Mesothelial cell of epicardium (in vitro differentiated cells): Measurements from ENCODE around the gene NEDD4. TPM values are rescaled to one million over a fixed set of nuclear protein-coding genes. Genes with fewer than 3 reads are reported as not detected.

Experiments used
- DNase-seq, 2 experiments: peaks; one replicate each; pipeline ENCODE4 v3.0.0; 2021; ENCODE audit warnings: low spot score in 2 of 2; ENCODE audit not compliant: unreplicated experiment in 2 of 2
- H3K27ac Mint-ChIP-seq: 2 replicates; pipeline ENCODE4 v1.8.0; 2021; ENCODE audit warnings: mixed read lengths
- H3K27me3 Mint-ChIP-seq: 2 replicates; pipeline ENCODE4 v1.8.0; 2021; ENCODE audit warnings: low read depth, mixed read lengths
- H3K36me3 Mint-ChIP-seq: 2 replicates; pipeline ENCODE4 v1.8.0; 2021; ENCODE audit warnings: mixed read lengths
- H3K4me1 Mint-ChIP-seq: 2 replicates; pipeline ENCODE4 v1.8.0; 2021; ENCODE audit warnings: mixed read lengths
- H3K4me3 Mint-ChIP-seq: 2 replicates; pipeline ENCODE4 v1.8.0; 2021; ENCODE audit warnings: mild to moderate bottlenecking, moderate library complexity, mixed read lengths
- H3K9me3 Mint-ChIP-seq: 2 replicates; pipeline ENCODE4 v1.8.0; 2021; ENCODE audit warnings: mixed read lengths
- total RNA-seq: library from RNA; stranded (reverse); gene quantifications from 3 replicates; pipeline ENCODE4 v1.2.1, GENCODE V29; 2021
- TF ChIP-seq, protein P1 (sequence below): fragments of 200-600 bp; sonication (generic); IDR thresholded peaks from one replicate; pipeline ENCODE4 v1.5.0; 2021; ENCODE audit warnings: antibody characterized with exemption; ENCODE audit not compliant: unreplicated experiment

Gene NEDD4
- total RNA-seq = 42.5 to 45.8 TPM (median 45.6 TPM) in 3 replicates

DNA sequence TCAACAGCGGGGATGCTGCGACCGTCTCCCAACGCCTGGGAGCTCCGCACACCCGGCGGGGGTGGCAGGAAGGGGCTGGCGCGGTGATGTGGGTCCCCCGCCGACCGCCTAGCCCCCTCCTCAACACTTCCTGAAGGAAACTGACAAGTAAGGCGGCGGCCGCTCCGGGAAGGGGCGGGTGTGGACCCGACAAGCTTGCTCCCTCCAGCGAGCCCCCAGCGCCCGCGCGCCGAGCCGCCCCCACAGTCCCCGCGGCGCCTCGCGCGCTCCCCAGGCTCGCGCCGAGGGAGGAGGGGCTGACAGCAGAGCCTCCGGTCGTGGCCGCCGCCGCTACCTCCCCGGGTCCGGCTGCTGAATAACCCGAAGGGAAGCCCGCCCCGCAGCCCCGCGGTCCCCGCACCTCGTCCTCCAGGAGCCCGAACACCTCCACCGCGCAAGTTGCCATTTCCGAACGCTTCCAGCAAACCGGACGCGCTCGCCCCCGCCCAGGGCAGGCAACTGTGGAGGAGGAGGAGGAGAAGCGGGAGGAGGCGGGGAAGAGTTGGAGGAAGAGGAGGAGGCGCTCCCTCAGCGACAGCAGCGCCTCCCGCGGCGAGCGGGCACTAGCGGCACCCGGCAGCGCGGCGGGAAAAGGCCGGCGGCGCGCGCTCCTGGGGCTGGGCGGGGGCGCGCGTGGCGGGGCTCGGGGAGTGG is at the start of gene NEDD4:
NEDD4 (minus strand) TSS at position 502 of the 693 bp plus-strand sequence; CDS start at position 445, 57 bp downstream.
- TF ChIP-seq, protein P1, sequence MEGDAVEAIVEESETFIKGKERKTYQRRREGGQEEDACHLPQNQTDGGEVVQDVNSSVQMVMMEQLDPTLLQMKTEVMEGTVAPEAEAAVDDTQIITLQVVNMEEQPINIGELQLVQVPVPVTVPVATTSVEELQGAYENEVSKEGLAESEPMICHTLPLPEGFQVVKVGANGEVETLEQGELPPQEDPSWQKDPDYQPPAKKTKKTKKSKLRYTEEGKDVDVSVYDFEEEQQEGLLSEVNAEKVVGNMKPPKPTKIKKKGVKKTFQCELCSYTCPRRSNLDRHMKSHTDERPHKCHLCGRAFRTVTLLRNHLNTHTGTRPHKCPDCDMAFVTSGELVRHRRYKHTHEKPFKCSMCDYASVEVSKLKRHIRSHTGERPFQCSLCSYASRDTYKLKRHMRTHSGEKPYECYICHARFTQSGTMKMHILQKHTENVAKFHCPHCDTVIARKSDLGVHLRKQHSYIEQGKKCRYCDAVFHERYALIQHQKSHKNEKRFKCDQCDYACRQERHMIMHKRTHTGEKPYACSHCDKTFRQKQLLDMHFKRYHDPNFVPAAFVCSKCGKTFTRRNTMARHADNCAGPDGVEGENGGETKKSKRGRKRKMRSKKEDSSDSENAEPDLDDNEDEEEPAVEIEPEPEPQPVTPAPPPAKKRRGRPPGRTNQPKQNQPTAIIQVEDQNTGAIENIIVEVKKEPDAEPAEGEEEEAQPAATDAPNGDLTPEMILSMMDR = no peak

DNA sequence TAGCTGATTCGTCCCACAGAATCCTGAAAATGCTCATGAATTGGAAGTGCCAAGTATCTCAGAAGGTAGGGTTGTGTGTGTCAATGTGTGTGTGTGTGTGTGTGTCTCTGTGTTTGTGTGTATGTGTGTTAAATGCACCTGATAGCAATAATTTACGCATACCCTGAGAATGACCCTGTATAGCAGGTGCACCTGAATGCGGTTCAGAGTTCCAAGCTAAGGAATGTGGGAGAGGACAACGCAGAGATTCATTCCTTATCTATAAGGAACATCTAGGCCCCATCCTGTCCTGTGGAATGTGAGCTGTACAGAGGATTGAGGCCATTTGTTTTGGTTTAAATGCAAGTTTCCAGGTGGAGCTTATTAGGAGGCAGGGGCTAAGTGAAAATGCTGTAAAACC is 49.1 kb upstream of the NEDD4 start:
- Mint-ChIP-seq H3K27me3 (no peaks in the 10 kb centered on the region), H3K4me3 (no peak overlapping the region), H3K36me3 (no peaks in the 10 kb centered on the region), H3K27ac (peak overlapping the region; percentile 91), H3K4me1 (peaks cover 61% of the 10 kb centered on the region), H3K9me3 (peaks cover 7% of the 10 kb centered on the region)
- TF ChIP-seq, protein P1 = no peak
- DNase-seq = no peak

More for the DNA sequence above, at the start of gene NEDD4:
- peak; percentile 71 to 81 for DNase-seq
- H3K27me3 Mint-ChIP-seq = no peaks in the 10 kb centered on the region
- no peaks in the 10 kb centered on the region for H3K9me3 Mint-ChIP-seq
- H3K36me3 Mint-ChIP-seq = peaks cover 8% of the 10 kb centered on the region
- H3K4me1 Mint-ChIP-seq = peaks cover 40% of the 10 kb centered on the region
- H3K4me3 Mint-ChIP-seq = peak within 1 kb of the TSS; percentile 90
- H3K27ac Mint-ChIP-seq = peak within 1 kb of the TSS; percentile 95

DNA sequence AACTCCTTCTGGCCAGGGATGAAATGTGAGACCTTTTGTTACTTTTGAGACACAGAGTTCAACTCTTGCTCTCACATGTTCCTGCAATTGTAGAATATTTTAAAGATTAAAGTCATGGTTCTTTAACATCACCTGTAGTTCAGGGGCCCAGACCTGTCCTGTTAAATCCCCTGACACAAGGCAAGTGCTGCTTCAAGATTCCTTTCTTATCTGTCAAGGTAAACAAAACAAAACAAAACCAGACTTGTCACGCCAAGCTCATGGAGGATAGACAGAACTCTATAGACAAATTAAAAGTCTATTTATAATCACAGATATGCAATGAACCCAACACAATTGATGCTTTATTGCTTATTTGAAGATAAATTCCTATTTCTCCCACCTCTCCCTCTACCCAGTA is 48.6 kb upstream of the NEDD4 start:
- Mint-ChIP-seq H3K27ac (peak overlapping the region; percentile 91), H3K9me3 (peaks cover 4% of the 10 kb centered on the region), H3K27me3 (no peaks in the 10 kb centered on the region), H3K4me1 (peaks cover 65% of the 10 kb centered on the region), H3K4me3 (no peak overlapping the region), H3K36me3 (no peaks in the 10 kb centered on the region)
- TF ChIP-seq, protein P1 = no peak
- no peak for DNase-seq

DNA sequence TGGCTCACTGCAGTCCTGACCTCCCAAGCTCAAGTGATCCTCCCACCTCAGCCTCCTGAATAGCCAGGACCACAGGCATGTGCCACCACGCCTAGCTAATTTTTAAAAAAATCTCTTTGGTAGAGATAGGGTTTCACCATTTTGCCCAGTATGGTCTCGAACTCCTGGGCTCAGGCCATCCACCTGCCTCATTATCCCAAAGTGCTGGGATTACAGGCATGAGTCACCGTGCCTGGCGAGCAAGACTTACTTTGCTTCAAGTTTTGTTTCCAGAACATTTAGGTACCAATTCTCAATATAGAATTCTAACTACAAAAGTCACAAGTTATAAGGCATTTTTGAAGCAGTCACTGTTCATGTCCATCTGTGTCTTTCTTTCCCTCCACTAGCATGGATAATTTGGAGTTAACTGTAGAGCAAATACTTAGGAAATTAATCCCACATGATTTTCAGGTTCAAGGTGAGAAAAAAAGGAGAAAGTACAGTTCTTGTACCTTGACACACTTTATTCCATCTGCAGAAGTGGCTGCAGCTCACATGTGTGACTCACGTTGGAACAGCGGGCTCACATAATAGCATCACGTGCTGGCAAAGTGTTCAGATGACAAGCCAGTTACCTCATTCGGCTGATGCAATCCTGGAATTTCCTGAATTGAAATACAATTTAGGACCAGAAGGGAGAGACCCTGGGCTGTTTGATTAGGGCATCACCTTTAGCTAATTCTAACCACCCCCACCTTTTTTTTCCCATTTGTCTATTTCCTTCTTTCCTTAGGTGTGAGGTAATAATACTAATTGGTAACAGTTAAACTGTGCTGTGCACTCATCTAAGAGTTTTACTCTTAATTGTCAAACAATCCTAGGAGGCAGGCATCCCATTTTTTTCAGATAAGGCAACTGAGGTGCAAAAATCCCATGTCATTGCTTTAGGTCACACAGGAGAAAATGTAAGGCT is 46.9 kb upstream of the NEDD4 start:
- Mint-ChIP-seq H3K4me1 (peaks cover 74% of the 10 kb centered on the region), H3K27ac (peak overlapping the region; percentile 99), H3K27me3 (no peaks in the 10 kb centered on the region), H3K9me3 (no peaks in the 10 kb centered on the region), H3K4me3 (no peak overlapping the region), H3K36me3 (no peaks in the 10 kb centered on the region)
- TF ChIP-seq, protein P1 = no peak
- DNase-seq = no peak

DNA sequence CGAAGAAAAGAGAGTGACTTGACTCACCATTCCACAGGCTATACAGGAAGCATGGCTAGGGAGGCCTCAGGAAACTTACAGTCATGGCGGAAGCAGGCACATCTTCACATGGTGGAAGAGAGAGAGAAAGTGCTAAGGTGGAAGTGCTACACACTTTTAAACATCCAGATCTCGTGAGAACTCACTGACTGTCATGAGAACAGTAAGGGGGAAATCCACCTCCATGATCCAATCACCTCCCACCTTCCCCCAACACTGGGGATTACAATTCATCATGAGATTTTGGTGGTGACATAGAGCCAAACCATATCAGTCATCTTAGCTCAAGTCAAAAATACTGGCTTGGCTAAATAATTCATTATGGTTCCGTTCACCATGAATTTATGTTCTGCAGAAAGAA is 45.3 kb upstream of the NEDD4 start:
- Mint-ChIP-seq H3K9me3 (no peaks in the 10 kb centered on the region), H3K4me1 (peaks cover 68% of the 10 kb centered on the region), H3K4me3 (no peak overlapping the region), H3K27ac (peak overlapping the region; percentile 97), H3K36me3 (no peaks in the 10 kb centered on the region), H3K27me3 (no peaks in the 10 kb centered on the region)
- DNase-seq = no peak
- TF ChIP-seq, protein P1 = no peak
